ENCODE measurements around the gene MSH5. TPM values are rescaled to one million over a fixed set of nuclear protein-coding genes. Genes with fewer than 3 reads are reported as not detected.
"Not testable (repeated sequence)": the region's sequence is repeated elsewhere in the genome, so short reads cannot be mapped to it uniquely, and the experiment has no call there.

MSH5 gene
- total RNA-seq, 1 donor from 2014 or later, result 11.2 TPM

GRCh38 chr6:31792090-31792374 lies 52.2 kb downstream of the MSH5 start:
- intact Hi-C loops (cut with DNase I), result no loop called here
- DNase-seq (no peak), ATAC-seq (no peak)
- Histone ChIP-seq H3K4me3 (no peak overlapping the region), H3K27ac (no peak overlapping the region), H3K4me1 (peaks cover 18% of the 10 kb centered on the region), H3K36me3 (peaks cover 30% of the 10 kb centered on the region), H3K27me3 (no peaks in the 10 kb centered on the region), H3K9me3 (no peaks in the 10 kb centered on the region)
- TF ChIP-seq CTCF (IDR thresholded peaks at IDR 0.05), result no peak

- H3K4me1 ChIP-seq, result peaks cover 18% of the 10 kb centered on the region
- intact Hi-C loops (cut with DNase I), result no loop called here
- no peak overlapping the region for H3K4me3 ChIP-seq
- ATAC-seq (no peak), DNase-seq (no peak)
- no peak for TF ChIP-seq CTCF (IDR thresholded peaks at IDR 0.05)
- peaks cover 25% of the 10 kb centered on the region for H3K36me3 ChIP-seq
- H3K9me3 ChIP-seq, result no peaks in the 10 kb centered on the region
- H3K27ac ChIP-seq, result no peak overlapping the region
- H3K27me3 ChIP-seq, result no peaks in the 10 kb centered on the region
Observed at GRCh38 chr6:31792761-31793171, 53.0 kb downstream of the MSH5 start.

GRCh38 chr6:31793927-31794245 lies 54.1 kb downstream of the MSH5 start:
- ATAC-seq; intact Hi-C loops (cut with DNase I); DNase-seq; H3K27ac ChIP-seq; H3K4me3 ChIP-seq; H3K27me3 ChIP-seq; H3K9me3 ChIP-seq: not testable (repeated sequence)
- Histone ChIP-seq H3K36me3 (peaks cover 24% of the 10 kb centered on the region), H3K4me1 (peaks cover 18% of the 10 kb centered on the region)

- no peak for DNase-seq
- peaks cover 18% of the 10 kb centered on the region for H3K4me1 ChIP-seq
- intact Hi-C loops (cut with DNase I), result no loop called here
Observed at GRCh38 chr6:31794294-31794865, 54.6 kb downstream of the MSH5 start.

GRCh38 chr6:31794866-31795615 lies 55.2 kb downstream of the MSH5 start:
- no peak for TF ChIP-seq CTCF (IDR thresholded peaks at IDR 0.05)
- intact Hi-C loops (cut with DNase I), result no loop called here
- H3K4me3 ChIP-seq, result peak overlapping the region; percentile 96
- H3K36me3 ChIP-seq, result peaks cover 17% of the 10 kb centered on the region
- ATAC-seq (peak; percentile 42), DNase-seq (no peak)
- H3K4me1 ChIP-seq, result peaks cover 18% of the 10 kb centered on the region
- peak overlapping the region; percentile 93 for H3K27ac ChIP-seq
- H3K9me3 ChIP-seq, result no peaks in the 10 kb centered on the region
- H3K27me3 ChIP-seq, result no peaks in the 10 kb centered on the region

More at GRCh38 chr6:31794294-31794865, 54.6 kb downstream of the MSH5 start:
- no peak for TF ChIP-seq CTCF (IDR thresholded peaks at IDR 0.05)
- Histone ChIP-seq H3K9me3 (no peaks in the 10 kb centered on the region), H3K4me3 (peak overlapping the region; percentile 96), H3K27me3 (no peaks in the 10 kb centered on the region), H3K27ac (peak overlapping the region; percentile 93), H3K36me3 (peaks cover 22% of the 10 kb centered on the region)
- no peak for ATAC-seq

GRCh38 chr6:31795616-31796298 lies 56.0 kb downstream of the MSH5 start, which contains the start of gene VARS1:
Gene VARS1, minus strand, starts transcription at chr6:31795752. Its CDS starts 535 bp downstream, at chr6:31795217.
- H3K27me3 ChIP-seq, result no peaks in the 10 kb centered on the region
- H3K4me3 ChIP-seq, result peak within 1 kb of the TSS; percentile 96
- no peaks in the 10 kb centered on the region for H3K9me3 ChIP-seq
- peak; percentile 98 for DNase-seq
- H3K27ac ChIP-seq, result peak within 1 kb of the TSS; percentile 93
- TF ChIP-seq CTCF (IDR thresholded peaks at IDR 0.05), result peak; percentile 80
- ATAC-seq, result peak; percentile 99
- H3K4me1 ChIP-seq, result peaks cover 17% of the 10 kb centered on the region
- intact Hi-C loops (cut with DNase I), result no loop called here
- peaks cover 11% of the 10 kb centered on the region for H3K36me3 ChIP-seq

All from upper lobe of right lung (tissue), 1 donor.